ENCODE results near the gene RBM33. TPM values are rescaled to one million over a fixed set of nuclear protein-coding genes. Genes with fewer than 3 reads are reported as not detected.

RBM33 gene
- polyA plus RNA-seq, 3 donors = 15.0 to 27.7 (median 22.2) TPM

DNA sequence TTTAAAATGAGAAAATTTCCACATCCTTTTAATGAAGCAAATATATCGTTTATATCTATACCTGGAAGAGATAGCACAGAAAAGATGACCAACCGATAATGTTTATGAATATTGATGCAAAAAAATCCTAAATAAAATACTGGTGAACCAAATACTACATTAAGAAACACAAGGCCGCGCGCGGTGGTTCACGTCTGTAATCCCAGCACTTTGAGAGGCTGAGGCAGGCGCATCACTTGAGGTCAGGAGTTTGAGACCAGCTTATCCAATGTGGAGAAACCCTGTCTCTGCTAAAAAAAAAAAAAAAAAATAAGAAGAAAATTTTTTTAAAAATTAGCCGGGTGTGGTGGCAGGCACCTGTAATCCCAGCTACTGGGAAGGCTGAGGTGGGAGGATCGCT, 142.0 kb downstream of the RBM33 start:
- H3K4me1 ChIP-seq (ENCODE audit: control insufficient read depth in 1 of 2, insufficient read depth in 2 of 2, low read length in 2 of 2) = peaks cover 7 to 11% of the 10 kb centered on the region in 2 donors
- H3K9me3 Mint-ChIP-seq = peaks cover 0 to 4% (median 0%) of the 10 kb centered on the region in 7 donors
- H3K27me3 ChIP-seq (ENCODE audit: control insufficient read depth in 2 of 2, insufficient read depth in 2 of 2, low read length in 2 of 2) = peaks cover 0 to 22% of the 10 kb centered on the region in 2 donors
- peak overlapping the region; percentile 75 for H3K4me2 ChIP-seq (replicated peaks; ENCODE audit: extremely low read depth, low read length, poor library complexity, severe bottlenecking)
- 60% methylated on average over 1 of the region's 10 CpGs for WGBS (ENCODE audit: insufficient coverage)
- H3K79me2 ChIP-seq (ENCODE audit: insufficient read depth, low read length) = no peaks in the 10 kb centered on the region
- peak overlapping the region; percentile 66 to 86 for H3K4me3 Mint-ChIP-seq
- TF ChIP-seq, protein P1, sequence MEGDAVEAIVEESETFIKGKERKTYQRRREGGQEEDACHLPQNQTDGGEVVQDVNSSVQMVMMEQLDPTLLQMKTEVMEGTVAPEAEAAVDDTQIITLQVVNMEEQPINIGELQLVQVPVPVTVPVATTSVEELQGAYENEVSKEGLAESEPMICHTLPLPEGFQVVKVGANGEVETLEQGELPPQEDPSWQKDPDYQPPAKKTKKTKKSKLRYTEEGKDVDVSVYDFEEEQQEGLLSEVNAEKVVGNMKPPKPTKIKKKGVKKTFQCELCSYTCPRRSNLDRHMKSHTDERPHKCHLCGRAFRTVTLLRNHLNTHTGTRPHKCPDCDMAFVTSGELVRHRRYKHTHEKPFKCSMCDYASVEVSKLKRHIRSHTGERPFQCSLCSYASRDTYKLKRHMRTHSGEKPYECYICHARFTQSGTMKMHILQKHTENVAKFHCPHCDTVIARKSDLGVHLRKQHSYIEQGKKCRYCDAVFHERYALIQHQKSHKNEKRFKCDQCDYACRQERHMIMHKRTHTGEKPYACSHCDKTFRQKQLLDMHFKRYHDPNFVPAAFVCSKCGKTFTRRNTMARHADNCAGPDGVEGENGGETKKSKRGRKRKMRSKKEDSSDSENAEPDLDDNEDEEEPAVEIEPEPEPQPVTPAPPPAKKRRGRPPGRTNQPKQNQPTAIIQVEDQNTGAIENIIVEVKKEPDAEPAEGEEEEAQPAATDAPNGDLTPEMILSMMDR (IDR thresholded peaks at IDR 0.05) = no peak
- H3K27ac ChIP-seq (ENCODE audit: low read depth in 1 of 2, low read length in 2 of 2) = no peak overlapping the region
- peaks cover 19 to 47% (median 29%) of the 10 kb centered on the region in 3 donors for H3K27me3 Mint-ChIP-seq (ENCODE audit: low read depth in 3 of 3)
- peaks cover 37% of the 10 kb centered on the region in 2 donors for H3K36me3 Mint-ChIP-seq
- no peaks in the 10 kb centered on the region for H3K9me3 ChIP-seq (replicated peaks in 1 of 2; ENCODE audit: control insufficient read depth in 1 of 2, insufficient read depth in 1 of 2, low read length in 2 of 2)
- no peak overlapping the region for H2AFZ ChIP-seq (ENCODE audit: insufficient read depth, low read depth, low read length, poor library complexity, severe bottlenecking)
- intact Hi-C loops (cut with micrococcal nuclease) = no loop called here
- H3K9ac ChIP-seq (ENCODE audit: insufficient read depth, low read length, poor library complexity, severe bottlenecking) = no peak overlapping the region
- no peak overlapping the region for H3K27ac Mint-ChIP-seq
- H3K36me3 ChIP-seq (replicated peaks in 1 of 2; ENCODE audit: control insufficient read depth in 1 of 2, insufficient read depth in 2 of 2, low read length in 2 of 2) = peaks cover 11 to 29% of the 10 kb centered on the region in 2 donors
- DNase-seq = no peak
- peaks cover 13% of the 10 kb centered on the region for H3K4me1 Mint-ChIP-seq
- peaks cover 19% of the 10 kb centered on the region for H4K20me1 ChIP-seq (ENCODE audit: insufficient read depth, low read length)
- peak overlapping the region in 1 of 3 experiments; percentile 70 for H3K4me3 ChIP-seq (replicated peaks in 1 of 3; ENCODE audit: low read depth in 2 of 3, low read length in 3 of 3)

DNA sequence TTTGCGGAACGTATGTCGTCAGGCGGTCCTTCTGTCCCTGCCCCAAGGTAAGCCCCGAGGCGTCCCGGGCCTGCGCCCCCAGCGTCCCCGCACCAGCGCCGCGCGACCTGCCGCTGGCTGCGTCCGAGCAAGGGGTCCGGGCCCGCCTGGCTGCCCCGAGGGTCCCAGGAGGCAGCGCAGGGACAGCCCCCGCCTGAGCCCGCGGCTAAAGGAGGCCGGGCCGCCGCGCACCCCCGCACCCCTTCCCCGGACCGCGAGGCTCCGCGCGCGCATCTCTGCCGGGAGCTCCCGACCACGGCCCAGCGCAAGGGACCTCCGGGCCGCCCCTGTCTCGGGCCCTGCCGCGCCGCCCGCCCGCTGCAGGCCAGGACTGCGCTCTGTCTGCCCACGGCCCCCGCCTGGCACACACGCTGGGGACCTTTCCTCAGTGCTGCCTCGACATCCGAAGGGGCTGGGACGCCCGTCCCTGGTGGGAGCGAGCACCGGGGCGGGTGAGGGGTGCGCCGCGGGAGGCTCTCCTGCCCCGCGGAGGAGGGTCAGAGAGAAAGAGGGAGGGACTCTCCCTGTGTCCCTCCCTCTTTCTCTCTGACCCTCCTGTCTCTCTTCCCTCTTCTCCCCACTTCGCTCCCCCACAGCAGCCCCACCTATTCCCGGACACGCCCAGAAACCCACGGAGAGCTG, 142.8 kb downstream of the RBM33 start:
- H3K27me3 Mint-ChIP-seq (ENCODE audit: low read depth in 3 of 3) = peaks cover 19 to 50% (median 31%) of the 10 kb centered on the region in 3 donors
- Histone ChIP-seq H3K9me3 (replicated peaks in 1 of 2; ENCODE audit: control insufficient read depth in 1 of 2, insufficient read depth in 1 of 2, low read length in 2 of 2) (no peaks in the 10 kb centered on the region), H3K27ac (ENCODE audit: low read depth in 1 of 2, low read length in 2 of 2) (no peak overlapping the region), H3K4me2 (replicated peaks; ENCODE audit: extremely low read depth, low read length, poor library complexity, severe bottlenecking) (peak overlapping the region; percentile 75), H3K79me2 (ENCODE audit: insufficient read depth, low read length) (no peaks in the 10 kb centered on the region), H2AFZ (ENCODE audit: insufficient read depth, low read depth, low read length, poor library complexity, severe bottlenecking) (peak overlapping the region; percentile 41), H3K36me3 (replicated peaks in 1 of 2; ENCODE audit: control insufficient read depth in 1 of 2, insufficient read depth in 2 of 2, low read length in 2 of 2) (peaks cover 4 to 21% of the 10 kb centered on the region in 2 donors), H3K4me1 (ENCODE audit: control insufficient read depth in 1 of 2, insufficient read depth in 2 of 2, low read length in 2 of 2) (peaks cover 7 to 11% of the 10 kb centered on the region in 2 donors), H3K9ac (ENCODE audit: insufficient read depth, low read length, poor library complexity, severe bottlenecking) (peak overlapping the region; percentile 49), H4K20me1 (ENCODE audit: insufficient read depth, low read length) (peaks cover 10% of the 10 kb centered on the region), H3K4me3 (replicated peaks in 1 of 3; ENCODE audit: low read depth in 2 of 3, low read length in 3 of 3) (peak overlapping the region; percentile 3 to 70 (median 3)), H3K27me3 (ENCODE audit: control insufficient read depth in 2 of 2, insufficient read depth in 2 of 2, low read length in 2 of 2) (peaks cover 0 to 22% of the 10 kb centered on the region in 2 donors)
- intact Hi-C loops (cut with micrococcal nuclease) = no loop called here
- WGBS (ENCODE audit: insufficient coverage) = 3% methylated on average over 52 of the region's 68 CpGs
- H3K9me3 Mint-ChIP-seq = peaks cover 0 to 5% (median 0%) of the 10 kb centered on the region in 7 donors
- peak overlapping the region; percentile 66 to 86 for H3K4me3 Mint-ChIP-seq
- H3K36me3 Mint-ChIP-seq = peaks cover 28 to 29% of the 10 kb centered on the region in 2 donors
- TF ChIP-seq, protein P1 (IDR thresholded peaks at IDR 0.05) = no peak
- no peak overlapping the region for H3K27ac Mint-ChIP-seq
- DNase-seq = no peak
- H3K4me1 Mint-ChIP-seq = peaks cover 13% of the 10 kb centered on the region
